Stimulated activated naive CD4-positive, alpha-beta T cell treated with Interleukin-2 at 50 U/mL for 16 hours (primary cell): ENCODE measurements around the gene CD68.

Experiments used
- DNase-seq: peaks from one replicate; lab custom pipeline; 2025; lab: John Stamatoyannopoulos, UW

The CD68 gene, protein sequence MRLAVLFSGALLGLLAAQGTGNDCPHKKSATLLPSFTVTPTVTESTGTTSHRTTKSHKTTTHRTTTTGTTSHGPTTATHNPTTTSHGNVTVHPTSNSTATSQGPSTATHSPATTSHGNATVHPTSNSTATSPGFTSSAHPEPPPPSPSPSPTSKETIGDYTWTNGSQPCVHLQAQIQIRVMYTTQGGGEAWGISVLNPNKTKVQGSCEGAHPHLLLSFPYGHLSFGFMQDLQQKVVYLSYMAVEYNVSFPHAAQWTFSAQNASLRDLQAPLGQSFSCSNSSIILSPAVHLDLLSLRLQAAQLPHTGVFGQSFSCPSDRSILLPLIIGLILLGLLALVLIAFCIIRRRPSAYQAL

DNA sequence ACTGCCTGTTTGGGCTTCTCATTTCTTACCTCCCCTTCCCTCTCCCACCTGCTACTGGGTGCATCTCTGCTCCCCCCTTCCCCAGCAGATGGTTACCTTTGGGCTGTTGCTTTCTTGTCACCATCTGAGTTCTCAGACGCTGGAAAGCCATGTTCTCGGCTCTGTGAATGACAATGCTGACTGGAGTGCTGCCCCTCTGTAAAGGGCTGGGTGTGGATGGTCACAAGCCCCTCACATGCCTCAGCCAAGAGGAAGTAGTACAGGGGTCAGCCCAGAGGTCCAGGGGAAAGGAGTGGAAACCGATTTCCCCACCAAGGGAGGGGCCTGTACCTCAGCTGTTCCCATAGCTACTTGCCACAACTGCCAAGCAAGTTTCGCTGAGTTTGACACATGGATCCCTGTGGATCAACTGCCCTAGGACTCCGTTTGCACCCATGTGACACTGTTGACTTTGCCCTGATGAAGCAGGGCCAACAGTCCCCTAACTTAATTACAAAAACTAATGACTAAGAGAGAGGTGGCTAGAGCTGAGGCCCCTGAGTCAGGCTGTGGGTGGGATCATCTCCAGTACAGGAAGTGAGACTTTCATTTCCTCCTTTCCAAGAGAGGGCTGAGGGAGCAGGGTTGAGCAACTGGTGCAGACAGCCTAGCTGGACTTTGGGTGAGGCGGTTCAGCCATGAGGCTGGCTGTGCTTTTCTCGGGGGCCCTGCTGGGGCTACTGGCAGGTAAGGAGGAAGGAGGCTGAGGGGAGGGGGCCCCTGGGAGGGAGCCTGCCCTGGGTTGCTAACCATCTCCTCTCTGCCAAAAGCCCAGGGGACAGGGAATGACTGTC lies at the start of gene CD68:
Gene CD68 (plus strand): TSS at position 638 of the 833 bp plus-strand sequence. CDS start 40 bp downstream, at position 678.
- DNase-seq, result peak; percentile 77

DNA sequence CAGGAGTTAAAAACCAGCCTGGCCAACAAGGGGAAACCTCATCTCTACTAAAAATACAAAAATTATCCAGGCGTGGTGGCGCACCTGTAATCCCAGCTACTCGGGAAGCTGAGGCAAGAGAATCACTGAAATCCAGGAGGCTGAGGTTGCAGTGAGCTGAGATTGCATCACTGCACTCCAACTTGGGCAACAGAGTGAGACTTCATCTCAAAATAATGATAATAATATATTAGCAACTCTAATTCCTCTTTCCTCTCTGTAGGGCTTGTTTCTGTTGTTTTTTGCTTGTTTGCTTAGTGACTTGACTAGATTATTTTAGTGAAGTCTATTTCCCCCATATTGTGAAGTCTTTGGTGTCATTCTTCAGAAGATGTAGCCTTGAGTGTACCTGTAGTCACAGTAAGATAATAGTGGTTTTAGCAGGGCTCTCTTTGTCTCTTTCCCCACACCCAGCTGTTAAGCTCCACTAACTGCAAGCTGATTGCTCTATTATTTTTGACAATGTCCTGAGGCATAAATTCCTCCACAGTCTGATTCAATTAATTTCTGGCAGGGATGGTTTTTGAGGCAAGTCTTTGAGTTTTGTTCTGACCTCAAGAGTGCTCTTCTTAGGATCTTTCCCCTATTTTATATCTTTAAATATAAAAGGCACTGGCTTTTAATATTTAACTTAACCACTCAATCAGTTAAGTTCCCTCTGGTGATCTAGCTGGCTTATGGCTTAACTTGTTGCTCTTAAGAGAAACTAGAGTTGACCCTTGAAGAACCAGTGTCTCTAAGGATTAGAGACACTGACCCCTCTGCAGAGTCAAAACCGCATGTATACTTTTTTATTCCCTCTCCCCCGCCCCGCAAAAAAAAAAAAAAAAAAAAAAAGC lies 49.2 kb upstream of the CD68 start:
- DNase-seq, result no peak

GRCh38 chr17:7538050-7538449 lies 41.4 kb upstream of the CD68 start:
- no peak for DNase-seq

GRCh38 chr17:7538891-7539545 lies 40.4 kb upstream of the CD68 start:
- DNase-seq, result no peak

GRCh38 chr17:7541074-7541621 lies 38.3 kb upstream of the CD68 start:
- DNase-seq, result no peak

DNA sequence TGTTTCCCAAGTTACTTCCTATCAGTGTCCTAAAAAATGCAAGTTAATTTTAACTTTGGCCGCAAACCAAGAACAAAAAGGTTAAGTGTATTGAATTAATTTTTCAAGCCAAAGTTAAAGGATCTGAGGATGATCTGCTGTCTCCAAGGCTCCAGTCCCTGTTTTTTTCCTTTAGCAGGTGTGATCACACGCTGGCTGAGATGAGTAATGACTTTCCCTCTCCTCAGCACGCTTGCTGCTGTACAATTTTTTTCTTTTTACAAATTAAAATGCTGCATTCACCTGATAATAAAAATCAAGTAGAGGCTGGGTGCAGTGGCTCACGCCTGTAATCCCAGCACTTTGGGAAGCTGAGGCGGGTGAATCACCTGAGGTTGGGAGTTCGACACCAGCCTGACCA lies 34.5 kb upstream of the CD68 start:
- DNase-seq, result no peak

GRCh38 chr17:7548585-7549400 lies 30.6 kb upstream of the CD68 start, which contains the start of gene TNFSF12:
TSS of gene TNFSF12 (plus strand) at chr17:7549058. CDS start at chr17:7549154, 96 bp downstream.
- DNase-seq, result peak; percentile 38

- peak; percentile 55 for DNase-seq
These were observed 29.9 kb upstream of the CD68 start for GRCh38 chr17:7549401-7550055.

GRCh38 chr17:7550344-7550743 lies 29.1 kb upstream of the CD68 start:
- no peak for DNase-seq

- DNase-seq, result no peak
These were observed 28.0 kb upstream of the CD68 start for GRCh38 chr17:7551396-7551795.

GRCh38 chr17:7552621-7553051 lies 26.8 kb upstream of the CD68 start:
- no peak for DNase-seq

GRCh38 chr17:7553356-7553755 lies 26.1 kb upstream of the CD68 start:
- no peak for DNase-seq

DNA sequence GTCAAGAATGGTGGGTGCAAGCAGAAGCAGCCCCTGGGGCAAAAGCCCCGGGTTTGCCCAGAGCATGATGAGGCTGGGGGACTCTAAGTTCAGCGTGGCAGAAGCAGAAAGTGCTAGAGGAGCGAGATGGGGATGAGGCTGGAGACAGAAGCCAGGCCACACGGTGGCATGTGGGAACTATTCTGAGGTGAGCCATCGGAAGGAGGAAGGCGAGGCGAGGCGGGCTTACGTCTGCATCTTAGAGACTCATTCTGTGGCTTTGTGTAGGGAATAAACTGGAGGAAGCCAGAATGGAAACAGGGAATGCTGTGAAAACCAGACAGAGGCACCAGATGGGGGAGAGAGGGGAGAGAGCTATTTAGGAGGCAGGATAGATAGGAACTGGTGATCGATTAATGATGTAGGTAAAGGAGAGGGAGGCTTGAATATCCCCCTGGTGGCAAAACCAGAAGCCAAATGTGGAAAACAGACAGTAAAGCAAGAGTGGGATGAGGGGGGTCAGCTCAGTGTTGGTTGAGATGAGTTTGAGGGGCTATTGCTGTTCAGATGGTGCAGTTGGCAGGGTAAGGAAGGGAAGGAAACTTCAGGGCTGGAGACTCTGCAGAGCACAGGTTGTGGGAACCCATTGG lies 24.0 kb upstream of the CD68 start:
- DNase-seq, result no peak

DNA sequence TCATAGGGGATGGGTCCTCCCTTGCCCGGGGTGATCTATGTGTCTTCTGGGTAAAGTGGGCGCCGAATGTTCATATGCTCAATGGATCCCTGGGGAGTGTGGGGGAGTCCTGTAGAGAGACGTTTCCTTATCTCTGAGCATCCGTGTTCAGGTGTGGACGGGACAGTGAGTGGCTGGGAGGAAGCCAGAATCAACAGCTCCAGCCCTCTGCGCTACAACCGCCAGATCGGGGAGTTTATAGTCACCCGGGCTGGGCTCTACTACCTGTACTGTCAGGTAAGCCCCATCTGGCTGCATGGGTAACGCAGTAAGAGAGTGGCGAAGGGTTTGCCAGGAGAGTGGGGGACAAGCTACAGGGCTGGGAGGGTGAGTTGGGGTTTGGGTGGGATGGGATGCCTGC lies 22.8 kb upstream of the CD68 start:
- DNase-seq, result no peak

DNA sequence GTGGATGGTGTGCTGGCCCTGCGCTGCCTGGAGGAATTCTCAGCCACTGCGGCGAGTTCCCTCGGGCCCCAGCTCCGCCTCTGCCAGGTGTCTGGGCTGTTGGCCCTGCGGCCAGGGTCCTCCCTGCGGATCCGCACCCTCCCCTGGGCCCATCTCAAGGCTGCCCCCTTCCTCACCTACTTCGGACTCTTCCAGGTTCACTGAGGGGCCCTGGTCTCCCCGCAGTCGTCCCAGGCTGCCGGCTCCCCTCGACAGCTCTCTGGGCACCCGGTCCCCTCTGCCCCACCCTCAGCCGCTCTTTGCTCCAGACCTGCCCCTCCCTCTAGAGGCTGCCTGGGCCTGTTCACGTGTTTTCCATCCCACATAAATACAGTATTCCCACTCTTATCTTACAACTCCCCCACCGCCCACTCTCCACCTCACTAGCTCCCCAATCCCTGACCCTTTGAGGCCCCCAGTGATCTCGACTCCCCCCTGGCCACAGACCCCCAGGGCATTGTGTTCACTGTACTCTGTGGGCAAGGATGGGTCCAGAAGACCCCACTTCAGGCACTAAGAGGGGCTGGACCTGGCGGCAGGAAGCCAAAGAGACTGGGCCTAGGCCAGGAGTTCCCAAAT lies 22.2 kb upstream of the CD68 start:
- no peak for DNase-seq

- DNase-seq, result no peak
These were observed 21.5 kb upstream of the CD68 start for GRCh38 chr17:7557775-7558543.

DNA sequence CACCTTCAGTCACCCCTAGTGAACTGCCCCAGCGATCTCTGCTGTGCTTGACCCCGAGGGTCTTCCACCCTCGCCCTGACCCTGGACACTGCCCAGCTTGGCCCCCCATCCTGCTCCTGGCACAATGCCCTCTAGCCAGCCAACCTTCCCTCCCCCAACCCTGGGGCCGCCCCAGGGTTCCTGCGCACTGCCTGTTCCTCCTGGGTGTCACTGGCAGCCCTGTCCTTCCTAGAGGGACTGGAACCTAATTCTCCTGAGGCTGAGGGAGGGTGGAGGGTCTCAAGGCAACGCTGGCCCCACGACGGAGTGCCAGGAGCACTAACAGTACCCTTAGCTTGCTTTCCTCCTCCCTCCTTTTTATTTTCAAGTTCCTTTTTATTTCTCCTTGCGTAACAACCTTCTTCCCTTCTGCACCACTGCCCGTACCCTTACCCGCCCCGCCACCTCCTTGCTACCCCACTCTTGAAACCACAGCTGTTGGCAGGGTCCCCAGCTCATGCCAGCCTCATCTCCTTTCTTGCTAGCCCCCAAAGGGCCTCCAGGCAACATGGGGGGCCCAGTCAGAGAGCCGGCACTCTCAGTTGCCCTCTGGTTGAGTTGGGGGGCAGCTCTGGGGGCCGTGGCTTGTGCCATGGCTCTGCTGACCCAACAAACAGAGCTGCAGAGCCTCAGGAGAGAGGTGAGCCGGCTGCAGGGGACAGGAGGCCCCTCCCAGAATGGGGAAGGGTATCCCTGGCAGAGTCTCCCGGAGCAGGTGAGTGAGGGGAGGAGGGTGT lies 20.7 kb upstream of the CD68 start, which contains the start of gene TNFSF13:
Gene TNFSF13 (plus strand): TSS at position 207 of the 776 bp plus-strand sequence. CDS start 290 bp downstream, at position 497.
- no peak for DNase-seq
